ENCODE results near the gene CLIP4. TPM values are rescaled to one million over a fixed set of nuclear protein-coding genes. Genes with fewer than 3 reads are reported as not detected.

CLIP4 gene
- total and polyA plus RNA-seq, 2 experiments from 2014 or later, result 0.06 to 0.14 TPM

DNA sequence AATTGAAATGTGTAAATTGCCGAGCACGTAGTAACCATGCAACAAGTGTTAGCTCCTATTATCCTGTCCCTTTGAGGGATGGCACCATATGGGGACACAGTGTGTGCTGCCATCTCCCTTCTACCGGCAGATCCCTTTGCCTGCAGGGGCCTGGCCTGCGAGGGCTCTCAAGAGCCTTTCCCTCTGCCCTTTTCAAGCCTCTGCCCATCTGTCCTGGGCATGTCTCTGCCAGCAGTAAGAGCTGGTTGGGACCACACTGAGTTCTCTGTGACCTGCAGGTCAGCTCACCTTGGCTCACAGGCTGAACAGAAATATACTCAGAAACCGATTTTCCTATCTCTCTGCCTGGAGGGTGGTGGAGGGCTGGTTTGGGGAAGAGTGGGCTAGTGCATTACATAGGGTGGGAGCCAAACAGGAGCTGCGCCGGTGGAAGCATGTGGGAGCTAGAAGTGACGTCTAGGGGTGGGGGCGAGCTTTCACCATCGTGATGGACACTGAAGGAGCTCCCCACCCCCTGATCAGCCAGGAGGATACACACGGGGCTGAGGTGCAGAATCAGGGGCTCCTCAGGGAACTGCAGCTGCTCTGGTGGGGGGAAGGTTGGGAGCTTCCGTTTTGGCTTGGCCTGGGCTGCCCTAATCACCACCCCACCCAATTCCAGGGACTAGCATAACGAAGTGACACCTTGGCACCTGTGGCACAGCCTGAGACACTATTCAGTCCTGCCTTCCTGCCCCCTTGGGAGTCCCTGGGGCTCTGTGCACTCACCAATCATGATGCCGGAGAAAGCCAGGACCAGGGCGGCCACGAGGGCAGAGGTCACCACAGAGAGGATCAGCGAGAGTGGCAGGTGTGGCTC is 109.7 kb downstream of the CLIP4 start:
- peaks cover 6% of the 10 kb centered on the region; the same call in 2 of the 3 replicates for H3K4me1 Mint-ChIP-seq
- H3K9me3 Mint-ChIP-seq, result no peaks in the 10 kb centered on the region
- no peak overlapping the region for H3K27ac Mint-ChIP-seq
- no peak for ATAC-seq
- Histone ChIP-seq H3K4me3 (no peak overlapping the region), H3K27me3 (ENCODE audit: insufficient read depth) (no peaks in the 10 kb centered on the region), H2AFZ (no peak overlapping the region), H3K36me3 (ENCODE audit: insufficient read depth) (no peaks in the 10 kb centered on the region), H3K9me2 (ENCODE audit: insufficient read depth) (no peaks in the 10 kb centered on the region), H3K4me2 (no peak overlapping the region), H3K27ac (ENCODE audit: low read depth) (no peak overlapping the region), H4K20me1 (replicated peaks; ENCODE audit: insufficient read depth) (no peaks in the 10 kb centered on the region), H3K79me2 (replicated peaks; ENCODE audit: insufficient read depth) (no peaks in the 10 kb centered on the region), H3K4me1 (ENCODE audit: insufficient read depth) (no peaks in the 10 kb centered on the region), H3F3A (replicated peaks; ENCODE audit: low read depth) (no peaks in the 10 kb centered on the region)
- no peak overlapping the region for H3K4me3 Mint-ChIP-seq
- peaks cover 8% of the 10 kb centered on the region for H3K27me3 Mint-ChIP-seq (ENCODE audit: insufficient read depth, low read depth, poor library complexity)
- DNase-seq (ENCODE audit: low spot score), result no peak
- no peaks in the 10 kb centered on the region for H3K36me3 Mint-ChIP-seq (ENCODE audit: low read depth)
- TF ChIP-seq EZH2 (IDR thresholded peaks at IDR 0.05; ENCODE audit: low read depth, unreplicated experiment) (no peak), POLR2AphosphoS5 (IDR thresholded peaks at IDR 0.05; ENCODE audit: low read depth) (no peak), CREB1 (CRISPR knock-in tag; IDR thresholded peaks at IDR 0.05; ENCODE audit: low read depth) (no peak), NANOG (IDR thresholded peaks at IDR 0.05; ENCODE audit: borderline replicate concordance) (no peak), EZH2phosphoT487 (IDR thresholded peaks at IDR 0.05; ENCODE audit: unreplicated experiment) (no peak), ZNF331 (CRISPR knock-in tag; IDR thresholded peaks at IDR 0.05; ENCODE audit: low read depth) (no peak), STAT1 (IDR thresholded peaks at IDR 0.05; ENCODE audit: unreplicated experiment) (no peak), ZNF114 (CRISPR knock-in tag; IDR thresholded peaks at IDR 0.05) (no peak)
- TF ChIP-seq, protein P1, sequence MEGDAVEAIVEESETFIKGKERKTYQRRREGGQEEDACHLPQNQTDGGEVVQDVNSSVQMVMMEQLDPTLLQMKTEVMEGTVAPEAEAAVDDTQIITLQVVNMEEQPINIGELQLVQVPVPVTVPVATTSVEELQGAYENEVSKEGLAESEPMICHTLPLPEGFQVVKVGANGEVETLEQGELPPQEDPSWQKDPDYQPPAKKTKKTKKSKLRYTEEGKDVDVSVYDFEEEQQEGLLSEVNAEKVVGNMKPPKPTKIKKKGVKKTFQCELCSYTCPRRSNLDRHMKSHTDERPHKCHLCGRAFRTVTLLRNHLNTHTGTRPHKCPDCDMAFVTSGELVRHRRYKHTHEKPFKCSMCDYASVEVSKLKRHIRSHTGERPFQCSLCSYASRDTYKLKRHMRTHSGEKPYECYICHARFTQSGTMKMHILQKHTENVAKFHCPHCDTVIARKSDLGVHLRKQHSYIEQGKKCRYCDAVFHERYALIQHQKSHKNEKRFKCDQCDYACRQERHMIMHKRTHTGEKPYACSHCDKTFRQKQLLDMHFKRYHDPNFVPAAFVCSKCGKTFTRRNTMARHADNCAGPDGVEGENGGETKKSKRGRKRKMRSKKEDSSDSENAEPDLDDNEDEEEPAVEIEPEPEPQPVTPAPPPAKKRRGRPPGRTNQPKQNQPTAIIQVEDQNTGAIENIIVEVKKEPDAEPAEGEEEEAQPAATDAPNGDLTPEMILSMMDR (conservative IDR thresholded peaks at IDR 0.05; ENCODE audit: low read depth in 2 of 2), result no peak
- TF ChIP-seq, protein P2, sequence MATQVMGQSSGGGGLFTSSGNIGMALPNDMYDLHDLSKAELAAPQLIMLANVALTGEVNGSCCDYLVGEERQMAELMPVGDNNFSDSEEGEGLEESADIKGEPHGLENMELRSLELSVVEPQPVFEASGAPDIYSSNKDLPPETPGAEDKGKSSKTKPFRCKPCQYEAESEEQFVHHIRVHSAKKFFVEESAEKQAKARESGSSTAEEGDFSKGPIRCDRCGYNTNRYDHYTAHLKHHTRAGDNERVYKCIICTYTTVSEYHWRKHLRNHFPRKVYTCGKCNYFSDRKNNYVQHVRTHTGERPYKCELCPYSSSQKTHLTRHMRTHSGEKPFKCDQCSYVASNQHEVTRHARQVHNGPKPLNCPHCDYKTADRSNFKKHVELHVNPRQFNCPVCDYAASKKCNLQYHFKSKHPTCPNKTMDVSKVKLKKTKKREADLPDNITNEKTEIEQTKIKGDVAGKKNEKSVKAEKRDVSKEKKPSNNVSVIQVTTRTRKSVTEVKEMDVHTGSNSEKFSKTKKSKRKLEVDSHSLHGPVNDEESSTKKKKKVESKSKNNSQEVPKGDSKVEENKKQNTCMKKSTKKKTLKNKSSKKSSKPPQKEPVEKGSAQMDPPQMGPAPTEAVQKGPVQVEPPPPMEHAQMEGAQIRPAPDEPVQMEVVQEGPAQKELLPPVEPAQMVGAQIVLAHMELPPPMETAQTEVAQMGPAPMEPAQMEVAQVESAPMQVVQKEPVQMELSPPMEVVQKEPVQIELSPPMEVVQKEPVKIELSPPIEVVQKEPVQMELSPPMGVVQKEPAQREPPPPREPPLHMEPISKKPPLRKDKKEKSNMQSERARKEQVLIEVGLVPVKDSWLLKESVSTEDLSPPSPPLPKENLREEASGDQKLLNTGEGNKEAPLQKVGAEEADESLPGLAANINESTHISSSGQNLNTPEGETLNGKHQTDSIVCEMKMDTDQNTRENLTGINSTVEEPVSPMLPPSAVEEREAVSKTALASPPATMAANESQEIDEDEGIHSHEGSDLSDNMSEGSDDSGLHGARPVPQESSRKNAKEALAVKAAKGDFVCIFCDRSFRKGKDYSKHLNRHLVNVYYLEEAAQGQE (IDR thresholded peaks at IDR 0.05; ENCODE audit: unreplicated experiment), result no peak
- TF ChIP-seq, protein P3, sequence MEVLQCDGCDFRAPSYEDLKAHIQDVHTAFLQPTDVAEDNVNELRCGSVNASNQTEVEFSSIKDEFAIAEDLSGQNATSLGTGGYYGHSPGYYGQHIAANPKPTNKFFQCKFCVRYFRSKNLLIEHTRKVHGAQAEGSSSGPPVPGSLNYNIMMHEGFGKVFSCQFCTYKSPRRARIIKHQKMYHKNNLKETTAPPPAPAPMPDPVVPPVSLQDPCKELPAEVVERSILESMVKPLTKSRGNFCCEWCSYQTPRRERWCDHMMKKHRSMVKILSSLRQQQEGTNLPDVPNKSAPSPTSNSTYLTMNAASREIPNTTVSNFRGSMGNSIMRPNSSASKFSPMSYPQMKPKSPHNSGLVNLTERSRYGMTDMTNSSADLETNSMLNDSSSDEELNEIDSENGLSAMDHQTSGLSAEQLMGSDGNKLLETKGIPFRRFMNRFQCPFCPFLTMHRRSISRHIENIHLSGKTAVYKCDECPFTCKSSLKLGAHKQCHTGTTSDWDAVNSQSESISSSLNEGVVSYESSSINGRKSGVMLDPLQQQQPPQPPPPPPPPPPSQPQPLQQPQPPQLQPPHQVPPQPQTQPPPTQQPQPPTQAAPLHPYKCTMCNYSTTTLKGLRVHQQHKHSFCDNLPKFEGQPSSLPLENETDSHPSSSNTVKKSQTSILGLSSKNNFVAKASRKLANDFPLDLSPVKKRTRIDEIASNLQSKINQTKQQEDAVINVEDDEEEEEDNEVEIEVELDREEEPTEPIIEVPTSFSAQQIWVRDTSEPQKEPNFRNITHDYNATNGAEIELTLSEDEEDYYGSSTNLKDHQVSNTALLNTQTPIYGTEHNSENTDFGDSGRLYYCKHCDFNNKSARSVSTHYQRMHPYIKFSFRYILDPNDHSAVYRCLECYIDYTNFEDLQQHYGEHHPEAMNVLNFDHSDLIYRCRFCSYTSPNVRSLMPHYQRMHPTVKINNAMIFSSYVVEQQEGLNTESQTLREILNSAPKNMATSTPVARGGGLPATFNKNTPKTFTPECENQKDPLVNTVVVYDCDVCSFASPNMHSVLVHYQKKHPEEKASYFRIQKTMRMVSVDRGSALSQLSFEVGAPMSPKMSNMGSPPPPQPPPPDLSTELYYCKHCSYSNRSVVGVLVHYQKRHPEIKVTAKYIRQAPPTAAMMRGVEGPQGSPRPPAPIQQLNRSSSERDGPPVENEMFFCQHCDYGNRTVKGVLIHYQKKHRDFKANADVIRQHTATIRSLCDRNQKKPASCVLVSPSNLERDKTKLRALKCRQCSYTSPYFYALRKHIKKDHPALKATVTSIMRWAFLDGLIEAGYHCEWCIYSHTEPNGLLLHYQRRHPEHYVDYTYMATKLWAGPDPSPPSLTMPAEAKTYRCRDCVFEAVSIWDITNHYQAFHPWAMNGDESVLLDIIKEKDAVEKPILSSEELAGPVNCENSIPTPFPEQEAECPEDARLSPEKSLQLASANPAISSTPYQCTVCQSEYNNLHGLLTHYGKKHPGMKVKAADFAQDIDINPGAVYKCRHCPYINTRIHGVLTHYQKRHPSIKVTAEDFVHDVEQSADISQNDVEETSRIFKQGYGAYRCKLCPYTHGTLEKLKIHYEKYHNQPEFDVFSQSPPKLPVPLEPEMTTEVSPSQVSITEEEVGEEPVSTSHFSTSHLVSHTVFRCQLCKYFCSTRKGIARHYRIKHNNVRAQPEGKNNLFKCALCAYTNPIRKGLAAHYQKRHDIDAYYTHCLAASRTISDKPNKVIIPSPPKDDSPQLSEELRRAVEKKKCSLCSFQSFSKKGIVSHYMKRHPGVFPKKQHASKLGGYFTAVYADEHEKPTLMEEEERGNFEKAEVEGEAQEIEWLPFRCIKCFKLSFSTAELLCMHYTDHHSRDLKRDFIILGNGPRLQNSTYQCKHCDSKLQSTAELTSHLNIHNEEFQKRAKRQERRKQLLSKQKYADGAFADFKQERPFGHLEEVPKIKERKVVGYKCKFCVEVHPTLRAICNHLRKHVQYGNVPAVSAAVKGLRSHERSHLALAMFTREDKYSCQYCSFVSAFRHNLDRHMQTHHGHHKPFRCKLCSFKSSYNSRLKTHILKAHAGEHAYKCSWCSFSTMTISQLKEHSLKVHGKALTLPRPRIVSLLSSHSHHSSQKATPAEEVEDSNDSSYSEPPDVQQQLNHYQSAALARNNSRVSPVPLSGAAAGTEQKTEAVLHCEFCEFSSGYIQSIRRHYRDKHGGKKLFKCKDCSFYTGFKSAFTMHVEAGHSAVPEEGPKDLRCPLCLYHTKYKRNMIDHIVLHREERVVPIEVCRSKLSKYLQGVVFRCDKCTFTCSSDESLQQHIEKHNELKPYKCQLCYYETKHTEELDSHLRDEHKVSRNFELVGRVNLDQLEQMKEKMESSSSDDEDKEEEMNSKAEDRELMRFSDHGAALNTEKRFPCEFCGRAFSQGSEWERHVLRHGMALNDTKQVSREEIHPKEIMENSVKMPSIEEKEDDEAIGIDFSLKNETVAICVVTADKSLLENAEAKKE (CRISPR knock-in tag; IDR thresholded peaks at IDR 0.05), result no peak
- TF ChIP-seq, protein P4, sequence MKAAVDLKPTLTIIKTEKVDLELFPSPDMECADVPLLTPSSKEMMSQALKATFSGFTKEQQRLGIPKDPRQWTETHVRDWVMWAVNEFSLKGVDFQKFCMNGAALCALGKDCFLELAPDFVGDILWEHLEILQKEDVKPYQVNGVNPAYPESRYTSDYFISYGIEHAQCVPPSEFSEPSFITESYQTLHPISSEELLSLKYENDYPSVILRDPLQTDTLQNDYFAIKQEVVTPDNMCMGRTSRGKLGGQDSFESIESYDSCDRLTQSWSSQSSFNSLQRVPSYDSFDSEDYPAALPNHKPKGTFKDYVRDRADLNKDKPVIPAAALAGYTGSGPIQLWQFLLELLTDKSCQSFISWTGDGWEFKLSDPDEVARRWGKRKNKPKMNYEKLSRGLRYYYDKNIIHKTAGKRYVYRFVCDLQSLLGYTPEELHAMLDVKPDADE (IDR thresholded peaks at IDR 0.05), result no peak
